Renal cortex interstitium (tissue), 11 donors: ENCODE measurements around the gene ST7. TPM values are rescaled to one million over a fixed set of nuclear protein-coding genes. Genes with fewer than 3 reads are reported as not detected.
"Not testable (repeated sequence)": the region's sequence is repeated elsewhere in the genome, so short reads cannot be mapped to it uniquely, and the experiment has no call there.

Experiments
- DNase-seq, 11 donors: peaks; one replicate each; pipeline ENCODE4 v3.0.0-alpha.2; 2013; ENCODE audit warnings: low read depth in 9 of 11, low spot score in 4 of 11; ENCODE audit errors: extremely low read depth in 1 of 11
- polyA plus RNA-seq, 3 donors: library from polyadenylated mRNA; unstranded; fragments of 120-200 nt; gene quantifications; one replicate each; pipeline ENCODE4 v1.2.1, GENCODE V29; 2013; ENCODE audit not compliant: insufficient read length in 3 of 3

The ST7 gene
- polyA plus RNA-seq, 3 donors, result 27.1 to 30.2 (median 29.6) TPM

- no peak for DNase-seq
Measured at GRCh38 chr7:117015258-117016184, 62.2 kb downstream of the ST7 start.

DNA sequence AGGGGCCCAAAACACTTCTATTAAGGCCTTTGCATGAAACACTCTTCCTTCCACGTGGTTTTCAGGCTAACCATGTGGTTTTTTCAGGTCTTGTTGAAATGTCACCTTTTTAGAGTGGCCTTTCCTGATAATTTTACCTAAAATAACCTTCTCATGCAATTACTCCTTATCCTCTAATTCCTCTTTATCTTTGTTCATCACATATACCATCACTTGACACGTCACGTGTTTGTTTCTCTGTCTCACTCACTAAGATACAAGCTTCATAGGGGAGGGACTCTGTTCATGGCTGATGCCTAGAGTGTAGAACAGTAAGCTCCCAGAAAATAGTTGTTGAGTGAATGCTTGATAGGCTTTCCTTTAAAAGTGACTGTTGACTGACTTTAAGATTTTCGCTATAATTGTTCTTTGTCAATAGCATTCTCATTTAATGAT lies 63.7 kb downstream of the ST7 start:
- no peak for DNase-seq

DNA sequence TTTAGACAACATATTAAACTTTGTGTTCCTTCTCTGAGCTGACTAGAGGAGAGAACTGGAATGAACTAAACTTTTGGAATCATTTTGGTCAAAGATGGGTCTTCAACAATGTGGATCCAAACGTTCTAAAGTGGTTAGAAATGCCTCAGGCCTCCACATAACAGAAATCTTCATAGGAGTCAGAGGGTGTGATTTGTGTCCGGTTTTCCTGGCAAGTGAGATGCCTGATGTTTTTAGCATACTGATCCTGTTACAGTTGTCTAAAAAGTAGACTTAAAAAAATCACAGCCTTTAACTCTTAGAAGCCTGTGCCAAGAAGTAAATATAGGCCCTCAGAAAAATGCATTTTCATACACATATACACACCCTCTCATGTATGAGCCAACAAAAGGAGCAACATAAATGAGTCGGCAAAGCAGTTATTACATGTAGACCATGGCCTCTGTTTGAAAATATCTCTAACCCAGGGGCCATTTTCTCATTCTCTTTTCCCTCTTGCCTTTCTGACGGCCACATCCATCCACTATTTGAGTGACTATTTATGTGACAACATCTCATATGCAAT lies 64.5 kb downstream of the ST7 start:
- DNase-seq, result no peak

- no peak for DNase-seq
Measured at GRCh38 chr7:117018713-117019112, 65.4 kb downstream of the ST7 start.

DNA sequence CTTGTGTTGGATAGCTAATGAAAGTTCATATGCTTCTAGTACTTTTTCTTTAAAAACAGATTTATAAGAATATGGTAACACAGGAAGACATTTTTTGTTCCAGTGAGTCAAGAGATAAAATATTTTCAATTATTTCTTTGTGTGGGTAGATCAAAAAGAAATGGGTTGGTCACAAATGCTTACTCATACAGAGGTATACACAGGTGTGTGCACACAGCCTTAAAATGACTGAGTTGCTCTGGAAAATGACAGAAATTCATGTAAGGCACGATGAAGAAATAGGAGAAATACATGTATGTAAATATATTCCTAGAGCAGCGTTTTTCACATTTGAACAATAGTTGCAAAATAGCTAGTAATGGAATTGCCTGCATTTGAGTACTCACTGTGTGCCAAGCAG lies 66.0 kb downstream of the ST7 start:
- DNase-seq, result no peak

DNA sequence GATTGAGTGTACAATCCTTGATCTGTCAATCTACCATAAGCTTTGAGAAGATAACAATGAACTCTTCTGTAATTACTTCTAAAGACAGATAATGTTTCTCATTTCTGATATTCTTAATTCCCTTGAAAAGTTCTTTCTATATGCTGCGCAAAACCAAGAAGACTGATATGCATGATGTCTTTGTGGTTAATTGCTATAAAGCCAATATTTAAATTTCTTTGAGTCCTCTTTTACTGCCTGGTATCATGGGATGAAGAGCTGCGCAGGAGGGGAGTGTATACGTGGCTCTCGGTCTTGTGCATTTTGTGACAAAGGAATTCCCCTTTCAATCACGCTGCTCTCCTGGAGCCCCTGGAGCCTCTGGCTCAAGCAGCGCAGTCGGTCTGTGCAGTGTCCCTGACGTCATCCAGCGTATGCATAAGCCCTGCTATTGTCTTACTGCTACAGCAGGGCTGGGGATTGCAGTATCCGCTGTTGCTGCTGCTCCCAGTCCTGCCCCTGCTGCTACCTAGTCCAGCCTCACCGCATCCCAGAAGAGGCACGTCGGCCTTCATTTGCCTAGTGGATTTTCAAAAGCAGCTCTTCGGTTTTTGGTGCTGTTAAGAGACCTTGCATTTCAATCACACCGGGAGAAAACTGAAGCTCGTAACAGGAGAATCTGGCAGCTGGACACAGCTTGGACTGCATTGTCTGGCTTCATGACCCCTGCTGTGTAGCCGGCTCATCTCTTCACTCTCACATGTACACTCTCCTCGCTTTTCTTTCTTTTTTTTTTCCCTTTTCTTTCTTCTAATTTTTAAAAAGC lies 66.7 kb downstream of the ST7 start:
- peak; percentile 63 to 91 (median 78) for DNase-seq

- peak in 4 of 11 donors; percentile 8 to 31 (median 22) for DNase-seq
Measured at GRCh38 chr7:117020591-117020973, 67.3 kb downstream of the ST7 start.

DNA sequence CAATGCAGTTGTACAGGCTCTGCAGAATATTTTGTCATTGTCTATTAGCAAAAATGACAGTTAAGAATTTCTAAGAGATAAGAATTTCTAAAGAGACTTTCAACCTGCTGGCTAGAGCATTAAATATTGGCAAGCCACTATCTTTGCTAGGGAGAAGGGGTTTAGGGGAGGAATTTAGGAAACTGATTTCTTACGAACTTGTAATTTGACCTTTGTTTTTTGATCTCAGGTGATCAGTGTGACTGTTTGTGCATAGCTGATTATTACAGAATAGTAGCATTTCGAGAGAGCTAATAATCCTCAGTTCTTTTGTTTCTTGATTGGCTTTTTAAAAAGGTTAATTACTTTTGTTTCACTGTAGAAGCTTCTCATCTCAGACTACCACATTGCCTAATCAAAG lies 68.1 kb downstream of the ST7 start:
- DNase-seq, result no peak

DNA sequence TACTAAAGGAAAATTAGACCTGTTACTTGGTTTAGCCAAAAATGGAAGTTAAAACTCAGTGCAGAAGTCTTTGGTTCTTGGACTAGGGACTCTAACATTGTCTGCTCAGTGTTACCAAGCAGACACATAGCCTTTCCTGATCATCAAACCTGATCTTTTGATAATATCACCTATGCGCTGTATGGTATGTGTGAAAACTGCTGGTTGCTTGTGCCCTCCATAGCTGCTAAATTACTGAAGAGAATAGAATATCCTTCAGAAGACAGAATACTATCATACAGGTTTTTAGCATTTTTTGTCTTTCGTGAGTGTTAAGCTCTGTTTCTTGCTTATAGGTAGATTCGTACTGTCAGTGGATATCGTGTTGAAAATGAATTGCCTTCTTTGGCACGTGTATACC lies 68.7 kb downstream of the ST7 start:
- no peak for DNase-seq

DNA sequence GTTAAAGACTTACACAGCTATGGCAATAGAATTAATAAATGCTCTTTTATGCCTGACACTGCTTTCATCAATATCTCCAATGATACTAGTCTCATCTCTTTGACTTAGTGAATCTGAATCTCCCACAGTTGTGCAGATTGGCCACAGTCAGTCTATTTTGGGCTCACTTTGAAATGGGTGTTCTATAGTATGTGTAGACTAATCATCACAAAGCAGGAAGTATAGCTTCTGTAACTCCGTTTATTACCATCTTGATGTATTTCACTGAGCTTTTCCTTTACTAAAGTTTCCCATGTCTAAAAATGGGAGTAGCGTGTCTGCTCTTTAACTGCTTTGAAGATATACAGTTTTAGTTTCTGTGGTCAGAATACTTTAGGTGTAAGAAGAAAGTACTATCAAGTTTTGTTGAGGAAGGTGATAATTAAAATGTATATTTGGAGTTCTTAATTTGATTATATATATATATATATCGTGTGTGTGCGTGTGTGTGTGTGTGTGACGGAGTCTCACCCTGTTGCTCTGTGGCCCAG lies 70.1 kb downstream of the ST7 start:
- no peak for DNase-seq

- DNase-seq, result no peak
Measured at GRCh38 chr7:117024811-117025210, 71.5 kb downstream of the ST7 start.

DNA sequence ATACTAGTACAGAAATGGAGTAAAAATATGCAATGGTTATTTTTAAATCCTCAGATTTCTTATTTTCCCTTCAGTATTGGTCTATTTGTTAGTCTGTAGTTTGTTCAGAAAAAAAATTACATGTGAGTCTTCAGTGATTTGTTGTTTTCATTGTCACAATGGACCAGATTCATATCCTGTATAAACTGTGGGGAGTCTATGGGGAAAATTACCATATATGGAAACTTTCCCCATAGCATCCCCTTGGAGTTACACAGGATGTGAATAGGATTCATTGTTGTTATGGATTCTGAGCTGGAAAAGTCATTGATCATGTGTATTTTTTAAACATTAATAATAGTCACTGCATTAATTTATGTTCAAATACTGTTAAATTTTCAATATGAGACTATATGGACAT lies 72.6 kb downstream of the ST7 start:
- DNase-seq, result no peak

GRCh38 chr7:117030346-117030745 lies 77.0 kb downstream of the ST7 start:
- DNase-seq, result not testable (repeated sequence)

- DNase-seq, result not testable (repeated sequence)
Measured at GRCh38 chr7:117030793-117031192, 77.5 kb downstream of the ST7 start.

DNA sequence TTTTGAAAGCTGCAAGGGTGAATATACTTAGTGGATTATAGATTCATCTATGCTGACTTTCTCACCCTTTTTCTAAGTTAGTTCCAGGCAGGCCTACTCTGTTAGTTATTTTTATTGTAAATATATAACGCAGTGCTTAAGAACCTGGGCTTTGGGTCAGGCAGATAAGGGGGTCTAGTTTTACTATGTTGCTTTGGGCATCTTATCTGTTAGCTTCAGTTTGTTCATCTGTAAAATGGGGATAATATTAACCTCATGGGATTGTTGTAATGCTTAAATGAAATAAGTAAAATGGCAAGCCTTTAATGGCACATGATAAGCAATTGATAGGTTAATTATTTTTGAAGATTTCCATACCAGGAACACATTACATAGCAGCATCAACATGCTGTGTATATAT lies 79.5 kb downstream of the ST7 start:
- DNase-seq, result no peak

GRCh38 chr7:117034851-117035464 lies 81.7 kb downstream of the ST7 start:
- DNase-seq, result peak in 1 of 11 donors; percentile 22

GRCh38 chr7:117035465-117035862 lies 82.2 kb downstream of the ST7 start:
- DNase-seq, result no peak

DNA sequence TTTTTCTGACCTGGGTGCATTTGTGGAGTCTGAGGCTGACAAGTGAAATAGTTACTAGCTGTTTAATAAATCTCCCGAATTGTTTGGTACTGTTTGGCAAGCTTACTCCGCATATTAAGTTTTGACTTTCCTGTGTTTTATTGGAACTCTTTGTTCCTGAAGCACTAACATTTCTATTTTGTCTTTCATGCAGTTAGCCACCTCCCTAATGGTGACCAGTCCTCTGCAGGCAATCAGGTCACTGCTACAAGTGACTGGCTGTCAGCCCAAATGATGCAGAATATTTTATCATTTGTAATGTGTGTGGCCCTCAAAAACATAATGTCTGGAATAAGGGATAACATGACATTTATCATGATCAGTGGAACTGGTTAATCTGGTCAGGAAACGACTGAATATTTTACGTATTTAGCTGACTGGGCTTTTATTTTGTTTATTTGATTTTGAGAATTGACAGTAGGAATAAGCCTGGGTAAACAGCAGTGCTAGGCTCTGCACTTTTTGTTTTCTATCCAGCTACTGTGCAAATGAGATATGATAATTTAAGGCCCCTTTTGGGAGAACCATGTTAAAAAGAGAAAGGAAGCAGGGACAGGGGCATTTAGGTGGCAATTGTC lies 82.9 kb downstream of the ST7 start:
- DNase-seq, result no peak

- DNase-seq, result no peak
Measured at GRCh38 chr7:117036836-117037235, 83.5 kb downstream of the ST7 start.
